NCI-H2107 (cell line): ENCODE data around the gene MAGIX.
"Not testable (repeated sequence)": the region's sequence is repeated elsewhere in the genome, so short reads cannot be mapped to it uniquely, and the experiment has no call there.

ENCODE experiments used
- DNase-seq: peaks from one replicate; lab custom pipeline; 2025; lab: John Stamatoyannopoulos, UW

MAGIX gene

DNA sequence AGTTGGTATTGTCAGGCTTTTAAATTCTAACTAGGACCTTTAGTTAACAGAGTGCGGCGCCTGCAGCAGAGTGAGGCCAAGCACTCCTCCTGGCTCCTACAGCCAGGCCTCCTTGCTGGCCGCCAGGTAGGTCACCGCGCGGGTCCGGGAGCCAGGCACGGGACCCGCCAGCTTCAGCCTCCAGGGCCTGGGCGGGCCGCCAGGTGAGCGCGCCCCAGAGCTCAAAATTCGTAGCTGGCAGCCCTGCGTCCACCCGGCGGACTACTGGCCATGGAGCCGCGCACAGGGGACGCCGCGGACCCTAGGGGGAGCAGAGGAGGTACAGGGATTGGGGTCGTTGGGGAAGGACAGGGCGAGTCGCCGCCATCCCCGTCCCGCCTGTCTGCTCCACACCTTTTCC is at the start of gene MAGIX:
MAGIX (plus strand) TSS at position 139 of the 400 bp plus-strand sequence; CDS start at position 271, 132 bp downstream.
- DNase-seq = no peak

DNA sequence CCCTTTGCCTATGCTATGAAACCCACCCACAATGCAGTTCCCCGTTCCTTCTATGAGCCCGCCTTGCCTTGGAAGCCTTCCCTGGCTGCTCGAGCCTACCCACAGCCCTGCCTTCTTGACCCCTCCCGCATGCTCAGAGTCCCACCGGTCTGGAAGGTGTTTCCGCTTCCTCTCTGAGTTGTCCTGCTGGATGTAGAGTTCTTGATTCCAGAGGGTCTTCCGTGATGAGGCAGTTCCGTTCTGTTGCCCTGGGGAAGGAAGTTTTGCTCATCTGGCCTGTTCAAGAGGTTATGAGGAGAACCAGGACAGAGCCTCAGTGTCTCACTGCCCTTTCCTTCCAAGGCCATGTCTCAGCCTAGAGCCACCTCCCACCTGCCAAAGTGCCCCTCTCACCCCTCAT is 46.5 kb upstream of the MAGIX start:
- DNase-seq = no peak

DNA sequence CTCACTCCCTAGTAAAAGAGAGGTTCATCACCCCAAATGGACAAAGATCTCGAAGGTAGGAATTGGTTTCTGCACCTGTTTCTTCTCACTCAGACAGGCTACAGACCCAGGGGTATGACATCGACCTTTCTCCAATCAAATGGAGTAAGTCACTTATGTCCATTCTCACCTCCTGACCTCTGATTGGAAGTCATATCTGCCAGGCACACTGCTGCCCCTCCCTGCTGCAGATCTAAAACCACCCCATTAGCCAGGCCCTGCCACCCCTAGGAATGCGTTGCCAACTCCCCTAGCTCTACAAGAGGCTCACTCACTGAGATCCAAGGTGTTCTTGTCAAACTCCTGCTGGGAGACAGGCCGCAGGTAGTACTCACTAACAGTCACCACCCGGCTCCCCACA is 45.8 kb upstream of the MAGIX start:
- DNase-seq = no peak

DNA sequence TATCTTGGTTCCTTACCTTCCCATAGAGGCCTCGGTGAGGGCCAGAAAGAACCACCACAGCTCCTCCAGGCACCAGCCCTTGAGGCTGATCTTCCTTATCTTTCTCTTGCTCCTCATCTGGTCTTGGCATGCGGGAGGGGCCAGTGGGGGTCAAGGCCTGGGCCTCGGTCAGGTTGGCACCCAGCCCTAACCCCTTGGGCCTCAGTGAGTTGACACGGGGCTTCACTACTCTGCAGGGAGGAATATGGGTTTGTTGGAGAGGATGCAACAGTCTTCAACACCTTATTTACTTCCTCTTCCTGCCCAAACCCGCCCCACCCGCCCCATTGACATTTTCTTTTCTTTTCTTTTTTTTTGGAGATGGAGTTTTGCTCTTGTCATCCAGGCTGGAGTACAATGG is 45.0 kb upstream of the MAGIX start:
- DNase-seq = no peak

DNA sequence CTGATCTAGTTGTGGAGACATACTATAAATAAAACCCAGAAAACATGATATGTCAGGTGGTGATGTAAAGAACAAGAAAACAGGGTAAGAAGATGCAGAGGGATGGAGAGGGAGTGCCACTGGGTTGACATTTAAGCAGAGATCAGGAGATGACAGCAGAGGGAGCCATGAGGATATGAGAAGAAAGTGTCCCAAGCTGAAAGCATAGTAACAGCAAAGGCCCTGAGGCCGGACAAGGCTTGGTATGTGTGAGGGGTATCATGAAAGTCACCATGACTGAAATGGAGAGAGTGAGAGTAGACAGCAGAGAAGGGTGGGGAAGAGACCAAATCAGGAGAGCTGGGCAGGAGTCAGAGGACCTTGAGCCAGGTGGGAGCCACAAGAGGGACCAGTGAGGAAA is 42.5 kb upstream of the MAGIX start:
- no peak for DNase-seq

DNA sequence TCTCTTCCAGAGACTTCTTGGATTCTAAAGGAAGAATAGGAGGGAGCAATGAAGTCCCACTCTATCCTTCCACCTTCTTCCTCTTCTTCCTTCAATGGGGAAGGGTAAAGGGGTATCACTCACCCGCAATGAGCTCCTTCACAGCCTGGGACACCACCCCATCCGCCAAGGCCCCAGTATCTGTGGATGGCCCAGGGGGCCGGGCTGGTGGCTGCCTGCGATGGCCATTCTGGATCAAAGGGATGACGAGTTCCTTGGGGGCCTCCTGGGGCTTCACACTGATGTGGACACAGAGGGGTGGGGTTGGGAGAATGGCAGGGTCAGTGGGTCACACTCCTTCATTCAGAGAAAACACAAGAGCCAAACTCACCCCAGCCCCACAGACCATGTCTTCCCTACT is 40.1 kb upstream of the MAGIX start:
- DNase-seq = no peak

DNA sequence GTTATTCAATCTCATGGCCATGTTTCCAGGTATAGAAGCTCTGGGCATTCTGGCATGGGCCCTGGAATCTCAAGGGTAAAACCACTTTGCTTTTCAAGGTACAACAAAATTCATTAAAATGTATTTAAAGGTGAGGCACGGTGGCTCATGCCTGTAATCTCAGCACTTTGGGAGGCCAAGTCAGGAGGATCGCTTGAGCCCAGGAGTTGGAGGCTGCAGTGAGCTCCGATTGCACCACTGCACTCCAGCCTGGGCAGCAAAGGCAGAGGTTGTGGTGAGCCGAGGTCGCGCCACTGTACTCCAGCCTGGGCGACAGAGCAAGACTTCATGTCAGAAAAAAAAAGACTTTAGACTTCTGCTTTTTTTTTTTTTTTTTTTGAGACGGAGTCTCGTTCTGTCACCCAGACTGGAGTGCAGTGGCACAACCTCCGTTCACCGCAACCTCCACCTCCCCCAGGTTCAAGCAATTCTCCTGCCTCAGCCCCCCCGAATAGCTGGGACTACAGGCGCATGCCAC is 34.8 kb upstream of the MAGIX start:
- not testable (repeated sequence) for DNase-seq

DNA sequence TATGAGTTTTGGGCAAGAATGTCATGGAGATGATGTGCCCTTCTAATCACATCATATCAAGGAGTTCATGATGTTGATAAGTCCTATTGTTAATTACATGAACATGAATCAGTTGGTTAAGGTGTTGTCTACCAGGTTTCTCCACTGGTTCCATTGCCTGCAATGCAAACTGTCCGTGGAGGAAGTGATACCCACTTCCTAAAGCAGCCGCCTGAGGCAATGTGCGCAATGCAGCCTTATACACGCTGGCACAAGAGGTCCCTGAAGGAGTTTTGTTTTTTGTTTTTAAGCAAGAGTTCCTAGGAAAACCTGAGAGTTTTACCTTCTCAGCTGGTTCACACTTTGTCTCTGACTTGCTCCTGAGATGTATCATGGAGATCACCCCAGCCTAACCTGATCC is 33.1 kb upstream of the MAGIX start:
- no peak for DNase-seq

DNA sequence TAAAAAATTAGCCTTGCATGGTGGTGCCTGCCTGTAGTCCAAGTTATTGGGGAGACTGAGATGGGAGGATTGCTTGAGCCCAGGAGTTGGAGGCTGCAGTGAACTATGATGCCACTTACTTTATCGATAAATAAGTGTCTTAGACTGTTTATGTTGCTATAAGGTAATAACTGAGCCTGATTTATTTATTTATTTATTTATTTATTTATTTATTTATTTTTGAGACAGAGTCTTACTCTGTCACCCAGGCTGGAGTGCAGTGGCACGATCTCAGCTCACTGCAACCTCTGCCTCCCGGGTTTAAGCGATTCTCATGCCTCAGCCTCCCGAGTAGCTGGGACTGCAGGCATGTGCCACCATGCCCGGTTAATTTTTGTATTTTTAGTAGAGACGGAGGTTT is 30.3 kb upstream of the MAGIX start:
- not testable (repeated sequence) for DNase-seq

DNA sequence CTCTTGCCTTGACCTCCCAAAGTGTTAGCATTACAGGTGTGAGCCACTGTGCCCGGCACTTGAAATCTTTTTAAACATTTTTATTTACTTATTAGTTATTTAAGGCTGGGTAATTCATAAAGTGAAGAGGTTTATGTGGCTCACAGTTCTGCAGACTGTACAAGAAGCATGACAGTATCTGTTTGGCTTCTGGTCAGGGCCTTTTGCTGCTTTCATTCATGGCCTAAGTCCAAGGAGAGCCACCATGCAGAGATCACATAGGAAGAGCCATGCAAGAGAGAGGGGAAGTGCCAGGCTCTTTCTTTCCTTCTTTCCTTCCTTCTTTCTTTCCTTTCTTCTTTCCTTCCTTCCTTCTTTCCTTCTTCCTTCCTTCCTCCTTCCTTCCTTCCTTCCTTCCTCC is 28.8 kb upstream of the MAGIX start:
- no peak for DNase-seq

DNA sequence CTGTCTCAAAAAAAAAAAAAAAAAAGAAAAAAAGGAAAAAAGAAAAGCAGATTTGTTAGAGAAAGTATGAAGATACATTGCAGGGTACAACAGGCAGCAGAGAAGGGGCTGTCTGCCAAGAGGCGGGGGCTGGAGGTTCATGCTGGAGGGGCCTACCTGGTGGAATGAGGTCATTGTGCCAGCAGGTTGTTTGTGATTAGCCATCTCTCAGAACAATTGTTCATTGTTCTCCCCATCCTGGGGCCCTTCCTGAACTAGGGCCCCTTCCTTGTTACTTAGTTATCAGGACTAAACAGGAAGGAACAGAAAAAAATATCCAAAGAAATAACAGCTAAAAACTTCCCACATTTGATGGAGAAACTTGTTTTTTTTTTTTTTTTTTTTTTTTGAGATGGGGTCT is 25.1 kb upstream of the MAGIX start:
- DNase-seq = no peak

DNA sequence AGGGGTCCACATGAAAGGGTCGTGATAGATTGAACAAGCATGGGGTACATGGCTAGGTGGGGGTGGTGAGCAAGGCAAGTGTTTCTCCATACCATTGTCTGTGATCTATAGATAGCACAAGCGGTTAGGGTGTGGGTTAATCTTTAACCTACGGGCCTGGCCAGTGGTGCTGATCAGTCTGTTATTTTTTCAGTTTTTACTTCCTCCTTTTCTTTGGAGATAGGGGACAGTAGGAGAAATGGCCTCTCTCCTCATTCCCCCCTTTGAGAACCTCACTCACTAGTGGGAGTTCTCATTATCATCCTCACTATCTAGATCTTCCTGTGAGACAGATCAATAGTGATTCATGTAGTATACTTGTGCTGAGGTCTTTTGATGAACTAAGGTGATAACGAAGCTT is 22.8 kb upstream of the MAGIX start:
- no peak for DNase-seq

DNA sequence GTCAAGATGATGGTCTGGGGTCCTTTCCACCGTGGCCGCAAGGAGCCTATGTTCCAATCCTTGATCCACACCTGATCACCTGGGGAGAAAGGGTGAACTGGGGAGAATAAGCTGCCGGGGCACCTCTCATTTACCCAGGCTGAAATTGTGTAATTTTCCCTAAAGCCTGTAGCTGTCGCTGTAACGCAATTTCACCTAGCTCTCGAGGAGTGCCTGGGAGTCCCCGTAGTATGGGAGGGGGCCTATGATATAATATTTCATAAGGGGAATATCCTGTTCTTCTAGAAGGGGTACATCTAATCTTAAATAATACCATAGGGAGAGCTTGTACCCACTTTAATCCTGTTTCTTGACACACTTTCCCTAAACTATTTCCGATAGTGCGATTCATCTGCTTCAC is 20.3 kb upstream of the MAGIX start:
- DNase-seq = not testable (repeated sequence)

DNA sequence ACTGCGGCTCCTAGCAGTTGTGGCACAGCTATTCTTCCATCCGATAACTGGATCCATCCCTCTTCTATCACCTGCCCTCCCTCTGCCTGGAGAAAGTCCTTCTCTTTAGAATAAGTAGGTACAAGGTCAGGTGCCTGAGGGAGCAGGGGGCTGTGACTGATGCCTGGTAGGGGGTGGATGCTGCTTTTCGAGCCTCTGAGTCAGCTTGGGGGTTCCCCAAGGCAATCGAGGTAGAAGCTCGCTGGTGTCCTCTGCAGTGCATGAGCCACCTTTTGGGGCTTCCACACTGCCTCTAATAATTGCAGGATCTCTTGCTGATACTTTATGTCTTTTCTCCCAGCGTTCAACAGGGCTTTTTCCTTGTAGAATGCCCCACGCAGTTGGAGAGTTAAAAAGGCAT is 19.4 kb upstream of the MAGIX start:
- not testable (repeated sequence) for DNase-seq

DNA sequence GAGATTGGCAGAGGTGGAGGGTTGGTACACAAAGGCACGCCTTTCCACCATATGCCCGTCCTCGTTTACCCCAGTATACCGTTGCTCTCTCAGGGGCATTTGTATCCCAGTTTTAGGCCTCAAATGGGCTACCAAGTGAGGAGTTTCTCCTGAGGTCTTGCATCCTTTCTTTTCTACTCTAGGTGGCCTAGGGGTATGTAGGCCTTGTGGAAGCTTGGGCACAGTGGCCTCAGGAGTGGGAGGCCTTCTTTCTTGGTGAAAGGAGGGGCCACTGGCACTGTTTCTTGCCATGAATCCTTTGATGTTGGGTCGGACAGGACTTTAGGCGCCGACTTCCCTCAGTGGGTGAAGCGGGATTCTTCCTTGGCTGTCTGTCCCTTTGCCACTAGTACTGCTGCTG is 15.3 kb upstream of the MAGIX start:
- no peak for DNase-seq

DNA sequence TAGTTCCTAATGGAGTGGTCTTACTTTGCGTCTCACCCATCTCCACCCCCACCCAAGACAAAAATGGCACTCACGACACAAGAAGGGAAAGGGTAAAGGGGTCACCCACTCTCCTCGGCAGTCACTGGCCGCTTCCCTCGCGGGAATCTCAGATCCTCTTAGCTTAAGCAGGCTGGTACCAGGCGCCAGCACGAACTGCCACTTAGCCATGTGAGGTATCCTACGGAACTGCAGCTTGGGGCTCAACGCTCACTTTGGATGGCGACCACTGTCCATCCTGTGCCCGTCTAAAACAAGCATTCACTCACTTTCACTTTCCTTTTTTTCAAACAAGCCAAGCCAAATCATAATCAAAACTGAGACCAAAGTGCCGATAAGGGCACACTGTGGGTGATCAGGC is 14.6 kb upstream of the MAGIX start:
- no peak for DNase-seq

DNA sequence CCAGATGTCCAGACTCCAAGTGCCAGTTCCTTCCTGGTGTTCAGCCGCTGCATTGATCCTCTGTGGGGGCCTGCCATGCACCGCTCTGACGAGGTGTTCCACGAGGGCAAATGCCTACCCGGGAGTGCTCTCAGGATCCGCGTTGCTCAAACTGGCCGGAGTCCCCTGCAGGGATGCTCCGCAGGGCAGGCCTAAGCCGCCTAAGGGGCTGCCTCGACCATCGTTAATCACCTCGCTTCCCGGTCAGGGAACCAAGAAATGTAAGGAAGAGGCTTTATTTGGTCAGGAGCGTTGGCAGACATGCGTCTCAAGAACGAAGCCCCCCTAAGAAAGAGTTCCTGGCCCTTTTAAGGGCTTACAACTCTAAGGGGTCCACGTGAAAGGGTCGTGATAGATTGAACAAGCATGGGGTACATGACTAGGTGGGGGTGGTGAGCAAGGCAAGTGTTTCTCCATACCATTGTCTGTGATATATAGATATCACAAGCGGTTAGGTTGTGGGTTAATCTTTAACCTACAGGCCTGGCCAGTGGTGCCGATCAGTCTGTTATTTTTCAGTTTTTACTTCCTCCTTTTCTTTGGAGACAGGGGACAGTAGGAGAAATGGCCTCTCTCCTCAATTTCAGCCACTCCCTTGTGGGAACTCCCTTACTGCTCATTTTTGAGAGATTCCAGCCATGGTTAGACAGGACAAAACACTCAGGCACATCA is 14.0 kb upstream of the MAGIX start:
- not testable (repeated sequence) for DNase-seq

DNA sequence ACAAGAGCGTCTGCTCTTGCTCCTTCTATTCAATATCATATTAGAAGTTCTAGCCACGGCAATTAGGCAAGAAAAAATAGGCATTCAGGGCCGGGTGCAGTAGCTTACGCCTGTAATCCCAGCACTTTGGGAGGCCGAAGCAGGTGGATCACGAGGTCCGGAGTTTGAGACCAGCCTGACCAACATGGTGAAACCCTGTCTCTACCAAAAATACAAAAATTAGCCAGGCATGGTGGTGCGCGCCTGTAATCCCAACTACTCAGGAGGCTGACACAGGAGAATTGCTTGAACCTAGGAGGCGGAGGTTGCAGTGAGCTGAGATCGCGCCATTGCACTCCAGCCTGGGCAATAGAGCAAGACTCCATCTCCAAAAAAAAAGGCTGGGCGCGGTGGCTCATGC is 13.3 kb upstream of the MAGIX start:
- DNase-seq = not testable (repeated sequence)

DNA sequence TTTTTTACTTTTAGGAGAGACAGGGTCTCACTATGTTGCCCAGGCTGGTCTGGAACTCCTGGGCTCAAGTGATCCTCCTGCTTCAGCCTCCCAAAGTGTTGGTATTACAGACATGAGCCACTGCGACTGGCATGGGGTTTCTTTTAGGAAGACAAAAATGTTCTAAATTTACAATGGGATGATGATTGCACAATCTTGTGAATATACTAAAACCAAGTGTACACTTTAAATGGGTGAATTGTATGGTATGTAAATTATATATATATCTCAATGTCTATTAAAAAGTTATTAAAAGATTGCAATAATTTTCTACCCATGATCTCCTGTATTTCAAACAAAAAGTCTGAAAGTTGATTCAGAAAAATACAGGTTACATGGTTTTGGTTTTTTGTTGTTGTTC is 9.1 kb upstream of the MAGIX start:
- DNase-seq = no peak

DNA sequence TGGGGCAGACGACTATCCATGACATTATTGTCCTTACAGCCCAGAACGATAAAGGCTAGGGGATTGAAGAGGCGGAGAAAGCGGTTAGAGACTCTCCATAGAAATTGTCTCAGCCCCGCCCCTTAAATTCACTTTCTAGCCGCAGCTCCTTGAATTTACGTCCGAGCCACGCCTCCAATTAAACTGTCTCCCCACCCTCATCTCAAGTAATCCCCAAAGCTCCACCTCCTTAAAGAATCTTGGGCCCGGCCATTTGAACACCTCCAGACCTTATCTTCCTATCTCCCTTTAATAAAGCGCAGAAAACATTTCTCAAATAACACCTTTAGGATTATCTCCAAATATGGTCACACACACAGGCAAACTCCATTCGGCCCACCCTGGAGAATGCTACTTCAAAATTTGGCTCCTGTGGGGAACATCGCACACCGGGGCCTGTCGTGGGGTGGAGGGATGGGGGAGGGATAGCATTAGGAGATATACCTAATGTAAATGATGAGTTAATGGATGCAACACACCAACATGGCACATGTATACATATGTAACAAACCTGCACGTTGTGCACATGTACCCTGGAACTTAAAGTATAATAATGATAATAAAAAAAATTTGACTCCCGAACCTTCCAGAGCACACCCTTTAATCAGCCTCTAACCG is 7.2 kb upstream of the MAGIX start:
- DNase-seq = peak; percentile 50

DNA sequence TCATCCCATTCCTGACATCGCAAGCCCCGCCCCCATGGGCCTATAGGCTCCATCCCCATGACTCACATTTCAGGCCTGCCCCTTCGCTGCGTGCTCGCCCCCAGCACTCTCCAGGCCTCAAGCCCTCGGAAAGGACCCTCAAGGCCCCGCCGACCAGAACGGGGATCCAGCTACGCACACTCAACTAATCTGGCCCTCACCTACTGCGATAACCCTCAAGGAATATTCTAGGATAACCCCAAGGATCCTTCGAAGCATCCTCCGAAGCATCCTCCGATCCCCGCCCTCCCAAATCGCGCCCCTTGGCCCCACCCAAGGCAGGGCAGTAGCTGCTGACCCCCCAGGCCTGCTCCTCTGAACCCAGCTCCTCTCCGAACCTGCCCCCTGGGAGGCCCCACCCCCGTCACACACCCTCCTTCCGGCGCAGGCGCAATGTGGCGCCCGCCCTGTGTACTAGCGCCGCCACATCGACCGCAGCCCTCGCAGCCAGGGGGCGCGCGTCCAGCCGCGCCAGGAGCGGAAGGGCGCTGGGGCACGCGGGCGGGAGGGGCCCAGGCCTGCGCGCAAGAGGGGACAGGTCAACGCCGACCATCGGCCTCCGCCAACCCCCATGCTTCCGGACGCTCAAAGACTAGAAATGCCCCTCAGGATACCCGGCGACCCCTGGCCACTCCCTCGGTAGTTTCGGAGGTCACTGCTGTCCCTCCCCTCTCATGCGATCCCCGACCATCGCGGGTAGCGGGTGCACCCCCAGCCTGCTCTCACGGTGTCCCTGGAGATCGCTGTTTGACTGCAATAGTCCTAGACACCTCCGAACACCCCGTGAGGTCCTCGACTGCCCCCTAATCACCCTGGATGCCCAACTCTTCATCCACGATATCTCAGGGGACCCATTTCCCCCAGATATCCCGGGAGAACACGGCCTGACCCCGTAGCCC is 6.4 kb upstream of the MAGIX start:
- DNase-seq = peak; percentile 77

DNA sequence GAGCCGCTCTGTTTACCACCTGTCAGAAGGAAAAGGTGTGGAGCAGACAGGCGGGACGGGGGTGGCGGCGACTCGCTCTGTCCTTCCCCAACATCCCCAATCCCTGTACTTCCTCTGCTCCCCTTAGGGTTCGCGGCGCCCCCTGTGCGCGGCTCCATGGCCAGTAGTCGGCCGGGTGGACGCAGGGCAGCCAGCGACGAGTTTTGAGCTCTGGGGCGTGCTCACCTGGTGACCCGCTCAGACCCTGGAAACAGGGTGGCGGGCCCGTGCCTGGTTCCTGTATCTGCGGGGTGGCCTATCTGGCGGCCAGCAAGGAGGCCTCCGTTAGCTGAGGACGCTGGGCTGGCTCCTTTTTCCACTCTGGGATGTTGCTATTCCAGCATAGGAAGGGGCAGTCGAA is 5.4 kb upstream of the MAGIX start:
- DNase-seq = no peak

DNA sequence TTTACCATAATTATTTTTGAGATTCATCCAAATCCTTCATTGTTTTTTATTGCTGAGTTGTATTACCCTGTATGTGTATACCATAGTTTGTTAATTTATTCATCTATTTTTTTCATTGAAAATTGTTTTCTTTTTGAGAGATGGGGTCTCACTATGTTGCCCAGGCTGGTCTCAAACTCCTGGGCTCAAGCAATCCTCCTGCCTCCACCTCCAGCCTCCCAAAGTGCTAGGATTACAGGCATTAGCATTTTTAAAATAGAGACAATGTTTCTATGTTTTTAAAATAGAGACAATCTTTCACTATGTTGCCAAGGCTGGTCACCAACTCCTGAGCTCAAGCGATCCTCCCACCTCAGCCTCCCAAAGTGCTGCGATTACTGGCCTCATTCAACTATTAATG is 1.6 kb upstream of the MAGIX start:
- DNase-seq = no peak
